GM12878 (cell line): ENCODE measurements around the gene LHCGR. TPM values are rescaled to one million over a fixed set of nuclear protein-coding genes. Genes with fewer than 3 reads are reported as not detected.

Source experiments
- ATAC-seq: fragments of 200-7000 bp; cut with Tn5 transposase; 3 replicates; pipeline ENCODE4 v1.9.1; 2020; ENCODE audit warnings: mild to moderate bottlenecking, moderate library complexity
- BruUV-seq: library from RNA; stranded (reverse); fragments of 400-500 nt; replicated peaks from 2 replicates; lab custom pipeline; 2021; lab: Mats Ljungman, UMichigan
- CTCF ChIA-PET: fragments of 300-600 bp; sonication (Branson Sonifier 250); formaldehyde crosslinking; extraction: SDS; loops from one replicate; lab custom pipeline; 2021; ENCODE audit warnings: inconsistent platforms; lab: Yijun Ruan, JAX
- POLR2A ChIA-PET: fragments of 350-600 bp; formaldehyde crosslinking; extraction: SDS; loops from one replicate; lab custom pipeline; 2021; ENCODE audit warnings: inconsistent platforms; lab: Charles Lee
- RAD21 ChIA-PET: fragments of 300-600 bp; sonication (Branson Sonifier 250); formaldehyde crosslinking; loops from one replicate; lab custom pipeline; 2023; ENCODE audit warnings: antibody characterized with exemption; ENCODE audit not compliant: unreplicated experiment; lab: Charles Lee
- SMC1A ChIA-PET: fragments of 300-600 bp; sonication (Branson Sonifier 250); formaldehyde crosslinking; loops from one replicate; lab custom pipeline; 2023; ENCODE audit not compliant: unreplicated experiment, uncharacterized antibody; lab: Charles Lee
- DNase-seq: peaks from one replicate; pipeline ENCODE4 v3.0.0-alpha.2; 2011; ENCODE audit warnings: low read depth, low spot score
- FAIRE-seq: peaks from 3 replicates; lab custom pipeline; 2011; peaks lifted over from hg19 to GRCh38; lab: Jason Lieb, UNC
- H2AFZ ChIP-seq: 2 replicates; pipeline ENCODE4 v1.6.0; 2011; ENCODE audit warnings: low read depth, low read length, control low read depth; ENCODE audit not compliant: control insufficient read depth
- H3K27ac ChIP-seq: 2 replicates; pipeline ENCODE4 v1.5.1; 2011; ENCODE audit warnings: control low read depth; ENCODE audit not compliant: control insufficient read depth, insufficient read depth
- H3K27me3 ChIP-seq, 2 experiments: replicated peaks in 1 of 2; 2 replicates each; pipeline versions ENCODE4 v1.6.0 to v1.6.1; 2011; ENCODE audit warnings: low read length in 1 of 2; ENCODE audit not compliant: control insufficient read depth in 2 of 2, insufficient read depth in 2 of 2
- H3K36me3 ChIP-seq, 2 experiments: 2 replicates each; pipeline ENCODE4 v1.5.1; 2011; ENCODE audit warnings: low read length in 1 of 2; ENCODE audit not compliant: control insufficient read depth in 2 of 2, insufficient read depth in 2 of 2
- H3K4me1 ChIP-seq: 2 replicates; pipeline ENCODE4 v1.6.1; 2011; ENCODE audit warnings: mild to moderate bottlenecking, low read length, moderate library complexity, mixed read lengths; ENCODE audit not compliant: control insufficient read depth, insufficient read depth
- H3K4me2 ChIP-seq: 2 replicates; pipeline ENCODE4 v1.6.0; 2011; ENCODE audit warnings: control low read depth; ENCODE audit not compliant: control insufficient read depth, insufficient read depth
- H3K4me3 ChIP-seq: fragments of 200-600 bp; sonication (generic); 2 replicates; pipeline ENCODE4 v1.5.1; 2016
- H3K79me2 ChIP-seq: 2 replicates; pipeline ENCODE4 v1.6.0; 2011; ENCODE audit warnings: low read length; ENCODE audit not compliant: control insufficient read depth, insufficient read depth
- H3K9ac ChIP-seq: 2 replicates; pipeline ENCODE4 v1.8.0; 2011; ENCODE audit warnings: low read length, control low read depth, mixed read lengths; ENCODE audit not compliant: control insufficient read depth, insufficient read depth
- H3K9me3 ChIP-seq: replicated peaks from 3 replicates; pipeline ENCODE4 v1.5.1; 2011; ENCODE audit warnings: mild to moderate bottlenecking, low read length; ENCODE audit not compliant: control insufficient read depth, insufficient read depth
- H4K20me1 ChIP-seq: 2 replicates; pipeline ENCODE4 v1.6.0; 2011; ENCODE audit not compliant: control insufficient read depth, insufficient read depth
- BACH1 ChIP-seq: fragments of 450-650 bp; IDR thresholded peaks from 2 replicates; pipeline ENCODE4 v1.6.1; 2017; ENCODE audit warnings: mild to moderate bottlenecking, borderline replicate concordance
- CBFB ChIP-seq: IDR thresholded peaks from 2 replicates; pipeline ENCODE4 v1.6.1; 2016; ENCODE audit warnings: antibody characterized with exemption, low read depth
- CBX5 ChIP-seq: sonication (generic); IDR thresholded peaks from 2 replicates; pipeline ENCODE4 v1.6.1; 2016; ENCODE audit warnings: low read depth, moderate library complexity, mild to moderate bottlenecking, inconsistent platforms
- CHD4 ChIP-seq: fragments of 200-600 bp; sonication (generic); IDR thresholded peaks from 2 replicates; pipeline ENCODE4 v1.6.1; 2016; ENCODE audit warnings: mild to moderate bottlenecking
- DPF2 ChIP-seq: fragments of 450-650 bp; IDR thresholded peaks from 2 replicates; pipeline ENCODE4 v1.6.1; 2017; ENCODE audit warnings: mild to moderate bottlenecking
- IRF4 ChIP-seq: IDR thresholded peaks from 2 replicates; pipeline ENCODE4 v1.6.1; 2011; ENCODE audit warnings: low read depth, low read length
- JUND ChIP-seq: IDR thresholded peaks from 2 replicates; pipeline ENCODE4 v1.6.1; 2012; ENCODE audit warnings: low read depth, mild to moderate bottlenecking, low read length, improper control_type of control experiment, moderate library complexity
- NFXL1 ChIP-seq: fragments of 450-650 bp; IDR thresholded peaks from 2 replicates; pipeline ENCODE4 v1.6.1; 2017; ENCODE audit warnings: antibody characterized with exemption, mild to moderate bottlenecking, borderline replicate concordance
- NFYB ChIP-seq: IDR thresholded peaks from 2 replicates; pipeline ENCODE4 v1.6.1; 2011; ENCODE audit warnings: low read depth, mild to moderate bottlenecking, low read length, improper control_type of control experiment, moderate library complexity; ENCODE audit not compliant: insufficient read depth
- RBBP5 ChIP-seq: fragments of 200-600 bp; sonication (generic); conservative IDR thresholded peaks from 2 replicates; pipeline ENCODE4 v1.6.1; 2016
- RELA ChIP-seq: fragments of 450-650 bp; IDR thresholded peaks from 2 replicates; pipeline ENCODE4 v1.8.0; 2014; ENCODE audit warnings: borderline replicate concordance; ENCODE audit not compliant: partially characterized antibody
- SIX5 ChIP-seq: IDR thresholded peaks from 2 replicates; pipeline ENCODE4 v1.6.1; 2011; ENCODE audit warnings: mild to moderate bottlenecking, low read depth, low read length, moderate library complexity; ENCODE audit not compliant: severe bottlenecking
- TARDBP ChIP-seq: IDR thresholded peaks from 2 replicates; pipeline ENCODE4 v1.6.1; 2016; ENCODE audit warnings: borderline replicate concordance
- ZNF217 ChIP-seq: fragments of 450-650 bp; IDR thresholded peaks from 2 replicates; pipeline ENCODE4 v1.6.1; 2017; ENCODE audit warnings: antibody characterized with exemption, mild to moderate bottlenecking
- WGBS: methylation state at CpG from one replicate; pipeline ENCODE4 v1.1.6; 2016; ENCODE audit warnings: low lambda C conversion rate; ENCODE audit not compliant: insufficient replicate concordance, insufficient coverage; ENCODE audit errors: missing lambda C conversion rate; 5-methylcytosine and 5-hydroxymethylcytosine counted together
- in situ Hi-C: fragments of 300-500 bp; cut with MboI; formaldehyde crosslinking; loops from 9 replicates; pipeline ENCODE4 v1.14.3; 2018; ENCODE audit warnings: mixed read lengths
- intact Hi-C: fragments of 100-400 bp; cut with micrococcal nuclease; formaldehyde crosslinking; loops from one replicate; pipeline ENCODE4 v1.14.2; 2022; ENCODE audit not compliant: unreplicated experiment
- polyA plus RNA-seq, 11 experiments: library from polyadenylated mRNA; depleted of rRNA in 4 of 11; unstranded in 6 of 11; stranded (reverse) in 5 of 11; fragments of >200 nt; fragmentation: Nextera tagmentation in 4 of 11; fragmentation: Illumina TruSeq in 1 of 11; extraction: Ambion mirVana in 4 of 11; extraction: Trizol in 1 of 11; gene quantifications; 1 replicate in 1 of 11; 2 replicates in 10 of 11; pipeline versions ENCODE4 v1.2.1 to v1.2.3, GENCODE V29; 2011 to 2016; ENCODE audit warnings: inconsistent platforms in 2 of 11, missing spikeins in 2 of 11, low read depth in 1 of 11
- total RNA-seq, 4 experiments: library from RNA; depleted of rRNA in 3 of 4; stranded (reverse); fragments of >200 nt in 3 of 4; fragmentation: Illumina TruSeq in 1 of 4; extraction: Trizol in 1 of 4; gene quantifications; 2 replicates each; pipeline versions ENCODE4 v1.2.1 to v1.2.3, GENCODE V29; 2013 to 2021
- TF ChIP-seq, protein P1 (sequence below): IDR thresholded peaks from 2 replicates; pipeline ENCODE4 v1.6.1; 2011; ENCODE audit warnings: low read depth, mild to moderate bottlenecking, low read length, moderate library complexity, borderline replicate concordance; ENCODE audit errors: extremely low read depth

Gene LHCGR
- total and polyA plus RNA-seq, 10 of the 15 experiments (the other 5 are each of a cell fraction or from before 2014, with no cell fraction given): 0.02 to 1.9 (median 0.13) TPM; not detected in 5

DNA sequence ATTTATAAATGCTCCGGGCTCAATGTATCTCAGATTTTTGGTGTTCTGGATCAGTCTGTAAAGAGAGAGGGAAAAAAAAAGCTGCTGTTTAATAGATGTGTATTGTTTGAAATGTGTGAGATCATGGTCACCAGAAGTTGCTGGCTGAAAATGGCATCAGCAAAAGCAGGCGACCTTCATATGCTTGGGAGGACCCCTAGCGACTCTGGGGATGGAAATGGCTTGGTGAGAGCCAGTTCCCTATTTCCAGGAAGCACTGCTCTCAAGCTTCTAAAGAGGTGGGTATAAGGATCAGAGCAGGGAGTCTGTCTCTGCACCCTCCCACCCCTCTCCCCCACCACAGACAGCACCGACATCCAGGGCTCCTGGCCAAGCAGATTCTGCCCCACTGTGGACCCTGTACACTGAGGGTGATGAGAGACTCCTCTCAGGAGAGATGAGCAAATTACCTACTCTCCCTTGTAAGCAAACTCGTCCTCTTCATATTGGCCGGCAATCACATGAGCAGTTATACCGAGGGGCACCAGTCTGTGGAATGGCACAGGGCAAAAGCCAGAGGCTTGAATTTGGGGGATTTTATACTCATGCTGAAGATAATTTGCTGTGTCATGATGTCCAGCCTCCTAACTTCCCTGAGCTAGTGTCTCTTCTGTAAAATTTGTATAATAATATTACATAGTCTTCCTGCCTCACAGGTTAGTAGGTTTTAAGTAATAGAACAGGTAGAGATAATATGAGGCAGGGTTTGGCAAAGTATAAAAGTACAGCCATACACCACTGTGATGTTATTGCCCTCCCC, 29.6 kb downstream of the LHCGR start:
- DNase-seq: no peak
- CTCF ChIA-PET: no interaction called here
- Histone ChIP-seq H3K9me3 (no peaks in the 10 kb centered on the region), H3K9ac (no peak overlapping the region), H3K36me3 (no peaks in the 10 kb centered on the region), H3K4me2 (no peak overlapping the region), H3K27ac (no peak overlapping the region), H2AFZ (no peak overlapping the region), H3K4me3 (no peak overlapping the region), H4K20me1 (no peaks in the 10 kb centered on the region), H3K4me1 (no peaks in the 10 kb centered on the region), H3K79me2 (no peaks in the 10 kb centered on the region), H3K27me3 (no peaks in the 10 kb centered on the region; a peak in 1 of 4 replicates)
- intact Hi-C loops (no loop called here), in situ Hi-C loops (no loop called here)
- WGBS: 42% methylated on average over 7 of the region's 7 CpGs
- BruUV-seq: no TSS peak
- POLR2A ChIA-PET: no interaction called here
- no peak for FAIRE-seq
- no peak for ATAC-seq
- RAD21 ChIA-PET: no interaction called here
- SMC1A ChIA-PET: no interaction called here
- TF ChIP-seq NFXL1 (no peak), JUND (no peak), RELA (no peak), IRF4 (no peak), NFYB (no peak)

DNA sequence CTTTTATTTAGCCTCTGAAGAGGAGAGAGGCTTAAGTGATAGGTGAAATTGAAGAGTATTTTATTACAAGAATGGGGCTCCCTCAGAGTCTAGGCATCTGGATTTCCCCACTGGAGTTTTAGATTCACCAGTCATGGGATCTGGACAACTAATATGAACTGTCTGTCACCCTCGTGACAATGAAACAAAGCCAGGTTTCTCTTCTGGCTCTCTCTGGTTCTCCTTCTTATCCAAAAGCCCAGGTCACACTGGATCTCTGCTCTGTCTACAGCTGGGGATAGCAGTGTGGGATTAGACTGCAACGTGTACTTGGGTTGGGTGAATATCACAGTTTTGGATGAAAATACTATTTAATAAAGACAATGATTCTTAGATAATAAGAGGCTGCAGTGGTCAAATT, 31.2 kb downstream of the LHCGR start:
- no TSS peak for BruUV-seq
- Histone ChIP-seq H3K4me2 (no peak overlapping the region), H3K9ac (no peak overlapping the region), H3K27me3 (no peaks in the 10 kb centered on the region; a peak in 1 of 4 replicates), H3K9me3 (no peaks in the 10 kb centered on the region), H3K4me1 (no peaks in the 10 kb centered on the region), H3K27ac (no peak overlapping the region), H2AFZ (no peak overlapping the region), H4K20me1 (no peaks in the 10 kb centered on the region), H3K36me3 (no peaks in the 10 kb centered on the region), H3K4me3 (no peak overlapping the region), H3K79me2 (no peaks in the 10 kb centered on the region)
- ChIA-PET CTCF (interaction anchor here (0.6 kb wide), 2 partner anchors 18 to 864 kb away, joined by 3 to 4 read pairs; no protein-coding TSS in a partner anchor), RAD21 (no interaction called here), POLR2A (no interaction called here), SMC1A (no interaction called here)
- ATAC-seq (no peak), FAIRE-seq (no peak), DNase-seq (no peak)
- intact Hi-C loops: no loop called here
- WGBS: 16% methylated on average over 2 of the region's 2 CpGs
- TF ChIP-seq SIX5 (no peak), CBFB (no peak), TARDBP (no peak), RBBP5 (no peak), CHD4 (no peak), DPF2 (no peak), CBX5 (no peak), ZNF217 (no peak), BACH1 (no peak)
- TF ChIP-seq, protein P1, sequence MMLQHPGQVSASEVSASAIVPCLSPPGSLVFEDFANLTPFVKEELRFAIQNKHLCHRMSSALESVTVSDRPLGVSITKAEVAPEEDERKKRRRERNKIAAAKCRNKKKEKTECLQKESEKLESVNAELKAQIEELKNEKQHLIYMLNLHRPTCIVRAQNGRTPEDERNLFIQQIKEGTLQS: no peak
- in situ Hi-C loops: no loop called here
